ENCODE data around the gene CDKN1A.

The CDKN1A gene

DNA sequence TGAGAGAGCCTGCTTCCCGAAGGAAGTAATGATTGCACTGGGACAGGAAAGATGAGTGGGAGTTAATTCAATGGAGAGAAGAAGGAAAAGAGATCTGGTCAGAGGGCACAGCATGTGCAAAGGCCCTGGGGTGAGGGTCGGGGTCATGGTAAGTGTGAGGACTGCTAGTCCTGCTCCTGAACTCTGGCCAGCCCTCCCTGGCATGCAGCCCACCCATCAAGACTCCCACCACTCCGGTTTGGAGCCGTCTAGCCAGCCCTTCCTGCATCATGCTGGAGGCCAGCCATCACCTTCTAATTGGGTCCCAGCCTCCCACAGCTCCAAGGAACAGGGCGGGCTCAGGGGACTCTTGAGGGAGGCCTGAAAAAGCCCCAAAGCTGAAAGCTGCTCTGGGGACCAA lies 42.2 kb upstream of the CDKN1A start:
- no peak overlapping the region for H3K4me3 ChIP-seq (replicated peaks in 1 of 2; ENCODE audit: low read depth in 2 of 2, low read length in 2 of 2)
- peak in 1 of 2 donors; percentile 64 for DNase-seq (ENCODE audit: low read depth in 2 of 2)
- TF ChIP-seq, protein P1, sequence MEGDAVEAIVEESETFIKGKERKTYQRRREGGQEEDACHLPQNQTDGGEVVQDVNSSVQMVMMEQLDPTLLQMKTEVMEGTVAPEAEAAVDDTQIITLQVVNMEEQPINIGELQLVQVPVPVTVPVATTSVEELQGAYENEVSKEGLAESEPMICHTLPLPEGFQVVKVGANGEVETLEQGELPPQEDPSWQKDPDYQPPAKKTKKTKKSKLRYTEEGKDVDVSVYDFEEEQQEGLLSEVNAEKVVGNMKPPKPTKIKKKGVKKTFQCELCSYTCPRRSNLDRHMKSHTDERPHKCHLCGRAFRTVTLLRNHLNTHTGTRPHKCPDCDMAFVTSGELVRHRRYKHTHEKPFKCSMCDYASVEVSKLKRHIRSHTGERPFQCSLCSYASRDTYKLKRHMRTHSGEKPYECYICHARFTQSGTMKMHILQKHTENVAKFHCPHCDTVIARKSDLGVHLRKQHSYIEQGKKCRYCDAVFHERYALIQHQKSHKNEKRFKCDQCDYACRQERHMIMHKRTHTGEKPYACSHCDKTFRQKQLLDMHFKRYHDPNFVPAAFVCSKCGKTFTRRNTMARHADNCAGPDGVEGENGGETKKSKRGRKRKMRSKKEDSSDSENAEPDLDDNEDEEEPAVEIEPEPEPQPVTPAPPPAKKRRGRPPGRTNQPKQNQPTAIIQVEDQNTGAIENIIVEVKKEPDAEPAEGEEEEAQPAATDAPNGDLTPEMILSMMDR (IDR thresholded peaks at IDR 0.05; ENCODE audit: low read depth, low read length) = no peak

DNA sequence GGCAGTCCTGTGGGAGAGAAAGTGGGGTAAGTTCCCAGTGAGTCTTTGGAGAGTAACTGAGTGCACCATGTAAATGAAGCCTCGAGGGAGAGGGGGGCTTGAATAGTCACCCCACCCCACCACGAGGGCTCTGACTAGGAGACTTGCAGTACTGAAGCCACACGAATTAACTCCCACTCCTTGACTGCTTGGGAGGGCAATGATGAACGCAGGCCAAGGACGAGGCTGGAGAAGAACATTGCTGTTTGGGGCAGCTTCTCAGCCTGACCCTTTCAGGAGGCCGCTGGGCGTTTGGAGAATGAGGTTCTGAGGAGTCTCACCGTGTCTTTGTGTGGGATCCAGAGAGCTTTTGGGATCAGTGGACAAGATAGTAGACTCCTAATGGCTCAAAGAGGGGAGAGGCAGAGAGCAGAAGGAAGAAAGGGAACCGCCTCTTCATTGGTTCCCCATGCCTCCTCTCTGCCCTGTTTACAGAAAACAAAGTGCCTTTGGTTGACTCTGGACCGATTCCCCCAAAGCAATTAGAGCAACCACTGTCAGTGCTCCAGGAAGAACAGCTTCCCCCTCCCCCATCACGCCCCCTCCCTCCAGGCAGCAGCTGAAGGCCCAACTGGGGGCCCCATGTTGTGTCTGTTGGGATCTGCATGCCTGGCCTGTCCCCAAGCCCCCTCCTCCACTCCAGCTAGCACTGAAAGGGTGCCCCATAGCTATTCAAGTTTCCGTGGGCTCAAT lies 41.7 kb upstream of the CDKN1A start:
- no peak for DNase-seq (ENCODE audit: low read depth in 2 of 2)
- TF ChIP-seq, protein P1 (IDR thresholded peaks at IDR 0.05; ENCODE audit: low read depth, low read length) = no peak
- H3K4me3 ChIP-seq (replicated peaks in 1 of 2; ENCODE audit: low read depth in 2 of 2, low read length in 2 of 2) = no peak overlapping the region

DNA sequence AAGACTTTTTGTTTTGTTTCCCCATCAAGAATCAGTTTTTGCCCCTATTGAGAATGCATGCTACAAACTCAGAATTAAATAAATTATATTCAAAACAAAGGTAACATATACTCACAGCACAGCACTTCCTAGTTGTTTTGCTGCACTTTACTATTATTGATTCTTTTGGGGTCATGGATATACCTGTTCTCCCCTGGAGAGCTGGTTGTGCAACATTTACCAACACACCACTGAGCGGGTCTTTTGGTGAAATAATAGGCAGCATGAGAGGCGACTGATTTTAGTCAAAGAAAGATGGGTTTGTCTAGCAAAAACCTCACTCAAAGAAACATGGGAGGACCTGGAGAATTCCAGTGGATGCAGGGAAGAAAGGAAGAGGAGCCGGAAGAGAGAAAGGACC lies 39.9 kb upstream of the CDKN1A start:
- no peak overlapping the region for H3K4me3 ChIP-seq (replicated peaks in 1 of 2; ENCODE audit: low read depth in 2 of 2, low read length in 2 of 2)
- TF ChIP-seq, protein P1 (IDR thresholded peaks at IDR 0.05; ENCODE audit: low read depth, low read length) = no peak
- no peak for DNase-seq (ENCODE audit: low read depth in 2 of 2)

DNA sequence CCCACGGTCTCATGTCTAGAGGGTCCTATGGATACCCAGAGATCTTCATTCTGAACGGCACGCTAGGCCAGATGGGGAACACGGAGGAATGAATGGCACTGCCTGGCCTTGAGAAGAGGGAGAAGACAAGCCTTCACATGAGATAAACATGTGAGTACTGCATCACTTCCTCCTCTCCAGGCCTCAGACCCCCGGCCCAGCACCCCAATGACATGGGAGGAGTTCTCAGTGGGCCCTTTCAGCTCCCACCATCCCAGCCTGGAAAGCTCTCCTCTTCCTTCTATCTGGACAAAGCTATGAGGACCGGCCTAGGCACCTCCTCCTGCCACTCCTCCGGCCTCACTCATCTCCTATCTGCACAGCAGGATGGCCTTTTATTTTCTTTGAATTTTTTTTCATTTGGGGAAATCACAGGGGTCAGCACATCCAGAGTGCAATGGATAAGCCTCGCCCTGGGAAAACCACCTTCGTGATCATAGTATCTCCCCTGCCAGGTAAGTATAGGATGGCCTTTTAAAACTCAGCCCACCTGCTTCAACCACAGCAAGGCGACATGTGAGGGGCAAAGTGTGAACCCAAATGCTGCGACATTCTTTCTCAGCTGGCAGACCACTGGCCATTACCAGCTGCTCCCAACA lies 39.2 kb upstream of the CDKN1A start:
- peak in 1 of 2 donors; percentile 68 for DNase-seq (ENCODE audit: low read depth in 2 of 2)
- no peak overlapping the region for H3K4me3 ChIP-seq (replicated peaks in 1 of 2; ENCODE audit: low read depth in 2 of 2, low read length in 2 of 2)
- TF ChIP-seq, protein P1 (IDR thresholded peaks at IDR 0.05; ENCODE audit: low read depth, low read length) = no peak

DNA sequence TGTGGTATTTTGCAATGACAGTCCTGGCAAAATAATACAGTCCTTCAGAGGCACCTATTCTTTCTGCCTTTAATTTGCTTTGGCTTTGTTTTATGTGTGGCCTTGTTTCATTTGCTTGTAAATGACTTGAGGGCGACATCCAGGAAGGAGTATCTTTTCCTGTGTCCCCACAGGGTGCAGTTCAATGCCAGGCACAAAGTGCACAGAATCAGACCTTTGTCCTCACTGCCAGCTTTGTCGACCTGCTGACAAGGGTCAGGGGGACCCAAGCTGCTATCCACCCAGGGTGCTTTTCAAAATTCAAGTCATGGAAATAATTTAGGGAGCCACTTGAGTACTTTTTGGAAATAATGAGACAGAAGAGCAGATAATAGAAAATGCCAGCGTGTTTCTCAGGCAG lies 37.0 kb upstream of the CDKN1A start:
- TF ChIP-seq, protein P1 (IDR thresholded peaks at IDR 0.05; ENCODE audit: low read depth, low read length) = no peak
- H3K4me3 ChIP-seq (replicated peaks in 1 of 2; ENCODE audit: low read depth in 2 of 2, low read length in 2 of 2) = no peak overlapping the region
- DNase-seq (ENCODE audit: low read depth in 2 of 2) = no peak

DNA sequence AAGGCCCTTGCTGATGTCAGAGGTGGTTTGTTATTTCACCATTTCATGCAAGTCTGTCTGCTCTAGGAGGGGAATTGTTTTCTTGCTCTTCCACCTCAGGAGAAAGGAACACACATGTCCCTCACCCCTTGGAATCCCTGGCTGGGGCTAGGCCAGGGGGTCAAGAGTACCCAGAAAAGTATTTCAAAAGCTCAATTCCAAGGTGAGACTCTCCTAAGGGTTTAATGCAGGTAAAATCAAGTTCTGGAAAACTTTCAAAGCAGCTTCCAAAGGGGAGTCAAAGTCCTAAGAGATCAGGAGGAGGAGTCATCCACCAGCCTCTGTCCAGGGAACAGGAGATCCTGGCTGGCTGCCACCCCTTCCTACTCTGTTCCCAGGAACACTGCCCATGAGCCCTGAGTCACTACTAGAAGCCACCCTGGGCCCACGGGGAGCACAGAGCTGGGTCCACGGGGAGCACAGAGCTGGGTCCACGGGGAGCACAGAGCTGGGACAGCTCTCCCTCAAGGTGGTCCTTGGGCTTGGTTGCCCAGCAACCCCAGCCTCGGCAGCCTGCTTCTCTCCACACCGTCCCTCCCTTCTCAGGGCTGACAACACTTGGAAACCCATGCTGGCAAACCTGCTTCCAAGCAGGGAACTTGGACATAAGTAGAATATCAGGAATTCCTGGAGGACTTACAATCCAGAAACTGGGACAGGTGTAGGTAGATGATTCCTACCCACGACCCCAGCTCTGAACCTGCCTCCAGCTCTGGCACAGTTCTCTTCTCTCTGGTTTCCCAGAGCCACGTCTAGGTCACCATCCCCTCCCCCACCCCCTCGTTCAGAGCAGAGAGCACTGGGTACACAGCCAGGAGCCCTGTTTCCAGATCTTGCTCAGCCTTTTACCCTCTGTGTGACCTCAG lies 35.3 kb upstream of the CDKN1A start:
- no peak overlapping the region for H3K4me3 ChIP-seq (replicated peaks in 1 of 2; ENCODE audit: low read depth in 2 of 2, low read length in 2 of 2)
- TF ChIP-seq, protein P1 (IDR thresholded peaks at IDR 0.05; ENCODE audit: low read depth, low read length) = no peak
- peak; percentile 77 to 88 for DNase-seq (ENCODE audit: low read depth in 2 of 2)
